Measurements from ENCODE around the gene PTPRG. TPM values are rescaled to one million over a fixed set of nuclear protein-coding genes. Genes with fewer than 3 reads are reported as not detected.

The PTPRG gene
- total RNA-seq, 1 experiment from 2014 or later: 69.3 TPM

GRCh38 chr3:61938878-61939549 is 377.6 kb downstream of the PTPRG start:
- Histone ChIP-seq H3K4me1 (ENCODE audit: insufficient read depth, low read length) (peaks cover 4% of the 10 kb centered on the region), H2BK120ac (ENCODE audit: low read depth, low read length, poor library complexity, severe bottlenecking) (no peak overlapping the region), H3K27me3 (ENCODE audit: insufficient read depth, low read length) (no peaks in the 10 kb centered on the region), H3K56ac (ENCODE audit: insufficient read length, low read depth, low read length) (no peak overlapping the region), H3K9me3 (ENCODE audit: control insufficient read depth, low read depth, low read length) (no peaks in the 10 kb centered on the region), H2AFZ (ENCODE audit: low read length) (no peak overlapping the region), H2BK20ac (ENCODE audit: low read depth, low read length, poor library complexity, severe bottlenecking) (no peak overlapping the region), H4K8ac (replicated peaks; ENCODE audit: insufficient read length, low read depth, low read length) (no peak overlapping the region), H2AK5ac (ENCODE audit: insufficient read length, low read length) (no peak overlapping the region), H3K79me1 (ENCODE audit: insufficient read depth, low read depth, low read length, poor library complexity, severe bottlenecking) (peaks cover 3% of the 10 kb centered on the region), H2BK5ac (ENCODE audit: insufficient read length, low read length) (no peak overlapping the region), H3K4ac (ENCODE audit: low read depth, low read length) (no peak overlapping the region), H3K79me2 (ENCODE audit: insufficient read depth, low read length) (peaks cover 12% of the 10 kb centered on the region; the same call in 1 of the 2 replicates), H3K23me2 (ENCODE audit: insufficient read length, low read depth, low read length, poor library complexity, severe bottlenecking) (no peaks in the 10 kb centered on the region), H3K9ac (ENCODE audit: extremely low read depth, insufficient read length, low read length) (no peak overlapping the region), H4K5ac (ENCODE audit: insufficient read length, low read depth, low read length) (no peak overlapping the region), H3K4me2 (ENCODE audit: insufficient read depth, insufficient read length, low read length) (no peak overlapping the region), H3K27ac (ENCODE audit: insufficient read length, low read depth, low read length) (no peak overlapping the region), H4K91ac (ENCODE audit: insufficient read length, low read depth, low read length) (no peak overlapping the region), H2BK12ac (ENCODE audit: insufficient read length, low read depth, low read length) (no peak overlapping the region), H4K20me1 (ENCODE audit: control insufficient read depth, insufficient read depth, insufficient read length) (no peaks in the 10 kb centered on the region), H3K14ac (ENCODE audit: insufficient read depth, low read length) (no peak overlapping the region), H2BK15ac (ENCODE audit: low read depth, low read length) (no peak overlapping the region), H3T11ph (ENCODE audit: low read length) (no peak overlapping the region), H3K23ac (ENCODE audit: insufficient read length, low read depth, low read length) (no peak overlapping the region), H3K18ac (ENCODE audit: insufficient read length, low read depth, low read length) (no peak overlapping the region)
- no peak overlapping the region for H3K4me3 Mint-ChIP-seq
- DNase-seq: no peak
- no CpG with 5 or more reads among the region's 9 CpGs for WGBS (ENCODE audit: extremely low coverage, insufficient read length, low lambda C conversion rate)
- H3K27ac Mint-ChIP-seq: 0 out of 7 replicates have a peak overlapping the region, but pooled peaks of 1 of the 3 experiments have one; percentile 36
- peaks cover 3 to 9% of the 10 kb centered on the region in 2 experiments; a peak in 4 of 5 replicates for H3K9me3 Mint-ChIP-seq
- H3K27me3 Mint-ChIP-seq (ENCODE audit: low read depth): no peaks in the 10 kb centered on the region
- TF ChIP-seq, protein P1, sequence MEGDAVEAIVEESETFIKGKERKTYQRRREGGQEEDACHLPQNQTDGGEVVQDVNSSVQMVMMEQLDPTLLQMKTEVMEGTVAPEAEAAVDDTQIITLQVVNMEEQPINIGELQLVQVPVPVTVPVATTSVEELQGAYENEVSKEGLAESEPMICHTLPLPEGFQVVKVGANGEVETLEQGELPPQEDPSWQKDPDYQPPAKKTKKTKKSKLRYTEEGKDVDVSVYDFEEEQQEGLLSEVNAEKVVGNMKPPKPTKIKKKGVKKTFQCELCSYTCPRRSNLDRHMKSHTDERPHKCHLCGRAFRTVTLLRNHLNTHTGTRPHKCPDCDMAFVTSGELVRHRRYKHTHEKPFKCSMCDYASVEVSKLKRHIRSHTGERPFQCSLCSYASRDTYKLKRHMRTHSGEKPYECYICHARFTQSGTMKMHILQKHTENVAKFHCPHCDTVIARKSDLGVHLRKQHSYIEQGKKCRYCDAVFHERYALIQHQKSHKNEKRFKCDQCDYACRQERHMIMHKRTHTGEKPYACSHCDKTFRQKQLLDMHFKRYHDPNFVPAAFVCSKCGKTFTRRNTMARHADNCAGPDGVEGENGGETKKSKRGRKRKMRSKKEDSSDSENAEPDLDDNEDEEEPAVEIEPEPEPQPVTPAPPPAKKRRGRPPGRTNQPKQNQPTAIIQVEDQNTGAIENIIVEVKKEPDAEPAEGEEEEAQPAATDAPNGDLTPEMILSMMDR (conservative IDR thresholded peaks at IDR 0.05): no peak
- H3K4me1 Mint-ChIP-seq: peaks cover 39 to 42% of the 10 kb centered on the region in 2 experiments
- H3K36me3 Mint-ChIP-seq (ENCODE audit: insufficient read depth in 1 of 3, low read depth in 3 of 3): peaks cover 15 to 21% (median 17%) of the 10 kb centered on the region in 3 experiments
